Astrocyte (in vitro differentiated cells and primary cell): ENCODE measurements around the gene C1orf53. TPM values are rescaled to one million over a fixed set of nuclear protein-coding genes. Genes with fewer than 3 reads are reported as not detected.

ENCODE experiments used
- DNase-seq: peaks from one replicate; pipeline ENCODE4 v3.0.0-alpha.2; 2010; ENCODE audit warnings: low read depth
- FAIRE-seq: peaks from 2 replicates; lab custom pipeline; 2011; peaks lifted over from hg19 to GRCh38; lab: Jason Lieb, UNC
- H2AFZ ChIP-seq: 2 replicates; pipeline ENCODE4 v1.6.0; 2012; ENCODE audit warnings: low read depth, low read length, inconsistent platforms
- H3K27ac ChIP-seq: 2 replicates; pipeline ENCODE4 v1.5.1; 2011; ENCODE audit warnings: low read depth, low read length, inconsistent platforms
- H3K27me3 ChIP-seq: 2 replicates; pipeline ENCODE4 v1.6.0; 2011; ENCODE audit warnings: low read length, inconsistent platforms; ENCODE audit not compliant: insufficient read depth
- H3K36me3 ChIP-seq: 2 replicates; pipeline ENCODE4 v1.5.1; 2011; ENCODE audit warnings: low read length, inconsistent platforms; ENCODE audit not compliant: insufficient read depth
- H3K4me1 ChIP-seq: 2 replicates; pipeline ENCODE4 v1.5.1; 2011; ENCODE audit warnings: low read length, inconsistent platforms; ENCODE audit not compliant: insufficient read depth
- H3K4me2 ChIP-seq: 2 replicates; pipeline ENCODE4 v1.6.0; 2012; ENCODE audit warnings: low read length, inconsistent platforms
- H3K4me3 ChIP-seq: 2 replicates; pipeline ENCODE4 v1.5.1; 2011; ENCODE audit warnings: low read depth, mild to moderate bottlenecking, low read length, inconsistent platforms; ENCODE audit not compliant: insufficient read depth
- H3K79me2 ChIP-seq: 2 replicates; pipeline ENCODE4 v1.6.0; 2012; ENCODE audit warnings: mild to moderate bottlenecking, low read length, inconsistent platforms; ENCODE audit not compliant: insufficient read depth
- H3K9ac ChIP-seq: 2 replicates; pipeline ENCODE4 v1.6.0; 2012; ENCODE audit warnings: mild to moderate bottlenecking, low read length, inconsistent platforms
- H3K9me3 ChIP-seq: 2 replicates; pipeline ENCODE4 v1.5.1; 2012; ENCODE audit warnings: low read depth, mild to moderate bottlenecking, low read length, inconsistent platforms; ENCODE audit not compliant: insufficient read depth
- H4K20me1 ChIP-seq: 2 replicates; pipeline ENCODE4 v1.6.0; 2012; ENCODE audit warnings: low read length, inconsistent platforms; ENCODE audit not compliant: insufficient read depth
- H3K27ac Mint-ChIP-seq: one replicate; pipeline ENCODE4 v1.8.0; 2021; ENCODE audit warnings: mild to moderate bottlenecking, mixed read lengths; ENCODE audit not compliant: unreplicated experiment
- H3K27me3 Mint-ChIP-seq: one replicate; pipeline ENCODE4 v1.8.0; 2021; ENCODE audit warnings: low read depth, mixed read lengths; ENCODE audit not compliant: unreplicated experiment
- H3K36me3 Mint-ChIP-seq: one replicate; pipeline ENCODE4 v1.8.0; 2021; ENCODE audit warnings: low read depth, mixed read lengths; ENCODE audit not compliant: unreplicated experiment
- H3K4me1 Mint-ChIP-seq: one replicate; pipeline ENCODE4 v1.8.0; 2021; ENCODE audit warnings: low read depth, mixed read lengths; ENCODE audit not compliant: unreplicated experiment
- H3K4me3 Mint-ChIP-seq: one replicate; pipeline ENCODE4 v1.8.0; 2021; ENCODE audit warnings: mild to moderate bottlenecking, moderate library complexity, mixed read lengths; ENCODE audit not compliant: unreplicated experiment
- H3K9me3 Mint-ChIP-seq: one replicate; pipeline ENCODE4 v1.8.0; 2021; ENCODE audit warnings: mild to moderate bottlenecking, mixed read lengths; ENCODE audit not compliant: unreplicated experiment
- EZH2 ChIP-seq: IDR thresholded peaks from 2 replicates; pipeline ENCODE4 v1.6.1; 2012; ENCODE audit warnings: mild to moderate bottlenecking, low read length, inconsistent platforms; ENCODE audit not compliant: insufficient read depth
- total RNA-seq: library from RNA; stranded (reverse); gene quantifications from 2 replicates; pipeline ENCODE4 v1.2.1, GENCODE V29; 2021
- TF ChIP-seq, protein P1 (sequence below): IDR thresholded peaks from 2 replicates; pipeline ENCODE4 v1.5.1; 2011; ENCODE audit warnings: low read depth, mild to moderate bottlenecking, inconsistent platforms, low read length, moderate library complexity; ENCODE audit not compliant: insufficient read depth

C1orf53 gene
- total RNA-seq, 1 donor from 2014 or later = 7.9 TPM

DNA sequence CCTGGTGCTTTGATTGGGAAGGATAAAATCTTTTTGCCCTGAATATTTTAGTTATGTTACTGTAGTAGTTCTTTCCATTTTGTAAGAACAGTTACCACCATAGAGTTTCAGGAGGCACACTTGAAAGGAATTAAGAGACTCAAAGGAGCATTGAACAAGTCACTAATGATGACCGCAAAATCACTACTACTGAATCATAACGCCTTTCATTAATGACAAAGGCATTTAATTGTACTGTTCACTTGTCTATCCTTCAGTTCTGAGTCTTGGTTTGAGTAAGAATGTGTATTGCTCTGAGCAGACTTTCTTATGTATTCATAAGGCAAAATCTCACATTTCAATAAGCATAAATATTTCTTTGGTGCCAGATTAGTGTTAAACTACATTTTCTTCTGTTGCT lies 39.6 kb downstream of the C1orf53 start:
- Histone ChIP-seq H3K79me2 (no peaks in the 10 kb centered on the region), H3K36me3 (no peaks in the 10 kb centered on the region), H3K27me3 (no peaks in the 10 kb centered on the region), H3K4me2 (no peak overlapping the region), H3K4me1 (no peaks in the 10 kb centered on the region), H3K4me3 (no peak overlapping the region), H2AFZ (no peak overlapping the region), H4K20me1 (no peaks in the 10 kb centered on the region), H3K9me3 (no peaks in the 10 kb centered on the region), H3K9ac (no peak overlapping the region), H3K27ac (no peak overlapping the region)
- Mint-ChIP-seq H3K4me3 (no peak overlapping the region), H3K9me3 (no peaks in the 10 kb centered on the region), H3K4me1 (peaks cover 3% of the 10 kb centered on the region), H3K36me3 (no peaks in the 10 kb centered on the region), H3K27ac (no peak overlapping the region), H3K27me3 (no peaks in the 10 kb centered on the region)
- DNase-seq (no peak), FAIRE-seq (no peak)
- no peak for TF ChIP-seq EZH2
- TF ChIP-seq, protein P1, sequence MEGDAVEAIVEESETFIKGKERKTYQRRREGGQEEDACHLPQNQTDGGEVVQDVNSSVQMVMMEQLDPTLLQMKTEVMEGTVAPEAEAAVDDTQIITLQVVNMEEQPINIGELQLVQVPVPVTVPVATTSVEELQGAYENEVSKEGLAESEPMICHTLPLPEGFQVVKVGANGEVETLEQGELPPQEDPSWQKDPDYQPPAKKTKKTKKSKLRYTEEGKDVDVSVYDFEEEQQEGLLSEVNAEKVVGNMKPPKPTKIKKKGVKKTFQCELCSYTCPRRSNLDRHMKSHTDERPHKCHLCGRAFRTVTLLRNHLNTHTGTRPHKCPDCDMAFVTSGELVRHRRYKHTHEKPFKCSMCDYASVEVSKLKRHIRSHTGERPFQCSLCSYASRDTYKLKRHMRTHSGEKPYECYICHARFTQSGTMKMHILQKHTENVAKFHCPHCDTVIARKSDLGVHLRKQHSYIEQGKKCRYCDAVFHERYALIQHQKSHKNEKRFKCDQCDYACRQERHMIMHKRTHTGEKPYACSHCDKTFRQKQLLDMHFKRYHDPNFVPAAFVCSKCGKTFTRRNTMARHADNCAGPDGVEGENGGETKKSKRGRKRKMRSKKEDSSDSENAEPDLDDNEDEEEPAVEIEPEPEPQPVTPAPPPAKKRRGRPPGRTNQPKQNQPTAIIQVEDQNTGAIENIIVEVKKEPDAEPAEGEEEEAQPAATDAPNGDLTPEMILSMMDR = no peak

DNA sequence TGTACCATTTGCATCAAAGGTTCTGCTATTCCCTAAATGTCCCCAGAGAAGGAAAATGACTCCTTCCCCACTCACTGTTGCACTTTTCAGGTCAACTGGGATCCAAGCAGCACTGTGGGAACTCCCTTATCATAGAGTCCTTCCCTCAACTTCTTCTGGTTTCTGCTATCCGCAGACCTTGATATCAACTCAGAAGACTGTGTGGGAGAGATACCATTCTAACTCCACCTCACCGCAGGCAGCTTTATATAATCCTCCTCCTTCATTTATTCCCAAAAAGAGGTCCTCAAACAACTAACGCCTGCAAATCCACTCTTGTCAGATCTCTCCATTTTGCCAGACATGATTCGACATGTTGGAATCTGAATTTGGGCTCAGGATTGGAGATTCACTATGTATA lies 42.1 kb downstream of the C1orf53 start:
- no peaks in the 10 kb centered on the region for H3K27me3 ChIP-seq
- Mint-ChIP-seq H3K27ac (no peak overlapping the region), H3K4me3 (no peak overlapping the region), H3K27me3 (no peaks in the 10 kb centered on the region), H3K4me1 (peaks cover 1% of the 10 kb centered on the region), H3K36me3 (peaks cover 2% of the 10 kb centered on the region), H3K9me3 (no peaks in the 10 kb centered on the region)
- no peak overlapping the region for H3K4me3 ChIP-seq
- TF ChIP-seq EZH2 = no peak
- TF ChIP-seq, protein P1 = no peak
- H3K4me1 ChIP-seq = no peaks in the 10 kb centered on the region
- DNase-seq (no peak), FAIRE-seq (no peak)
- no peaks in the 10 kb centered on the region for H3K36me3 ChIP-seq
- no peaks in the 10 kb centered on the region for H3K79me2 ChIP-seq
- no peak overlapping the region for H3K27ac ChIP-seq
- H3K9me3 ChIP-seq = no peaks in the 10 kb centered on the region
- no peak overlapping the region for H3K4me2 ChIP-seq
- H2AFZ ChIP-seq = no peak overlapping the region
- H3K9ac ChIP-seq = no peak overlapping the region
- H4K20me1 ChIP-seq = no peaks in the 10 kb centered on the region

GRCh38 chr1:197948926-197949899 lies 46.8 kb downstream of the C1orf53 start:
- Histone ChIP-seq H3K27ac (no peak overlapping the region), H3K79me2 (no peaks in the 10 kb centered on the region), H3K27me3 (no peaks in the 10 kb centered on the region), H3K4me3 (no peak overlapping the region), H3K4me1 (no peaks in the 10 kb centered on the region), H3K4me2 (no peak overlapping the region), H3K9me3 (no peaks in the 10 kb centered on the region), H3K9ac (no peak overlapping the region), H3K36me3 (no peaks in the 10 kb centered on the region), H2AFZ (no peak overlapping the region), H4K20me1 (no peaks in the 10 kb centered on the region)
- TF ChIP-seq, protein P1 = no peak
- H3K4me1 Mint-ChIP-seq = no peaks in the 10 kb centered on the region
- no peaks in the 10 kb centered on the region for H3K27me3 Mint-ChIP-seq
- FAIRE-seq (no peak), DNase-seq (no peak)
- H3K27ac Mint-ChIP-seq = no peak overlapping the region
- H3K9me3 Mint-ChIP-seq = no peaks in the 10 kb centered on the region
- peaks cover 2% of the 10 kb centered on the region for H3K36me3 Mint-ChIP-seq
- no peak overlapping the region for H3K4me3 Mint-ChIP-seq
